Eye (tissue), 1 donor: ENCODE measurements around the gene TRMT1.
A peak's percentile ranks its signal among the peaks of the same experiment; 100 is the strongest.

Experiments used
- DNase-seq: peaks from one replicate; pipeline ENCODE4 v3.0.0-alpha.2; 2015

TRMT1 gene

DNA sequence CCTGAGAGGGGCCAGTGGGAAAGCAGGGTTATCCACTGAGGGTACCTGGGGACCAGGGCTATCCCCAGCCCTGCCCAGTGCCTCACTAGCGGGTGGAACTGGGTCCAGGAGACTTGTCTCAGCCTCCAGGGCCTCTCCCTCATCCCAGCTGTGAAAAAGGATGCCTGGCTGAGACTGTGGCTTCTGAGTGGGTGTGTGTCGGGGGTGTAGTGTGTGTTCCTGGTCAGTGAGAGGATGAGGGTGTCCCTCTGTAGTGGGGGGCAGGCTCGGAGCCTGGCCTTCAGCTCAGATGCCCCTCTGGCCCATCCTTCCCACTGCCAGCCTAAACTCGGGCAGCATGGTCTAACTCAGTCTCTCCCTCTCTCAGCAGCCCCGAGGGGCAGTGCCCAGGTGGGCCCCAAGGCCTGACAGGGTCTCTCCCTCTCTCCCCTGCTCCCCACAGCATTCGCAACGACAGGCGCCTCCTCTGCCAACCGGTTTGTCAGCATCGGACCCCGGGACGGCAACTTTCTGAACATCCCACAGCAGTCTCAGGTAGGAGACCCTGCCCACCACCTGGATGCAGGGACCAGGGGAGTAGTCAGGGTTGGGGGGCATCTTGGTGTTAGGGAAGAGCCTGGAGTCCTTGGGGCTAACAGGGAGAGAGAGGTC lies 26.6 kb downstream of the TRMT1 start:
- no peak for DNase-seq

DNA sequence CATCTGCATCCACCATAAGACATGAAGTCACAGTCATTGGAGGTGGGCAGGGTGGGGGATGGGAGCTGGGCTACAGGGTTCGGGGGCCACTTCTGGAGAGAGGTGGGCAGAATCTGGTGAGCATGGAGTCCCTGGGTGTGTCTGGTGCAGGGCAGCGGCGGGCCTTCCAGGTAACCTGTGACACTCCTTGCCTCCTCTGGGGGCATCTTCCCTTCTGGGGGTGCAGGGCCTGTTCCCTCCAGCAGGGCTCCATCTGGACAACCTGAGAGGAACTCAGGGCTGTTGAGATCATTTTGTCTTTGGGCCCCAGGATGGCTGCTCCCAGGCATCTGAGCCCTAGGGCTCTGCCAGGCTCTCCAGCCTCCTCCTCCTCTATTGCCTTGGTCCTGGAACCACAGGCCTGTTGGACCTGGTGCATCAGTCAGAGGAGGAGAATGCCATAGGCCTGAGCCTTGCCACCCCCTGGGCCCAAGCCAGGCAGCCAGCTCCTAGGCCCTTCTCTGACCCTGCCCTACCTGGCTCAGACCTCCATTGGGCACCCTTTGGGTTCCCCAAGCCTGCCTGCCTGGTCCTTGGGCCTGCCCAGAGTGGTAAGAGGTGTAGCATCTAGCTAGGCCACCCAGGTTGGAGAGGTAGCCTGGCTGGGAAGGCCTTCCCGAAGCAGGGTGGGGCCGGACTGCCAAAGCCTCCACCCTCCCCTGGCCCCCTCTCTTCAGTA lies 27.2 kb downstream of the TRMT1 start:
- DNase-seq = no peak

DNA sequence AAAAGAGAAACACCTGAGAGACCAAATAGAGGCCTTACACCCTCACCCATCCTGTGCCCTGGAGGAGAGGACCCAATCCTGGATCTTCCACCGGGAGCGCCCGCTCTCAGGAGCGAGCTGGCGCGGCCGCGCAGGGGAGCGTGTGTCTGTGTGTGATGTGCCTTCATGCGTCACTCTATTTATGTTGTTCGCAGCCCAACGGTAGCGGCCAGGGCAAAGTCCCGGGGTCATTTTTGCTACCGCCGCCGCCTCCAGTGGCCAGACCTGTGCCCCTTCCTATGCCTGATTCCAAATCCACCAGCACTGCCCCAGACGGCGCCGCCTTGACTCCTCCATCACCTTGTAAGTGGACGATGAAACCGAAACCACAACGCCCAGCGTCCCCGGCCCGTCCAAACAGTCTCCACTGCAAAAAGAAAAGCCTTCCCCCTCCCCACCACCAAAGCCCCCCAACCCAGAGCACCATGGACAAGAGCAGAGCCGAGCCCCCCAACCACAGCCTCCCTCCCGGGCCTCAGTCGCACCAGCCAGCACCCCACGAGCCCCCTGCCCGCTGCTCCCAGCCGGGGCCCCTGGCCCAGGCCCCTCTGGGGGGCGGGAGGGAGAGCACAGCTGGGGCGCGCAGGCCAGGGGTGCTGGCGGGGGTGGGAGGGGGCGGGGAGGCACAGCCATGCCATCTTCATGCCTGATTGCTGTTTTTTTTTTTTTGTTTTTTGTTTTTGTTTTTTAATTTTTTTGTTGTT lies 28.6 kb downstream of the TRMT1 start:
- no peak for DNase-seq

DNA sequence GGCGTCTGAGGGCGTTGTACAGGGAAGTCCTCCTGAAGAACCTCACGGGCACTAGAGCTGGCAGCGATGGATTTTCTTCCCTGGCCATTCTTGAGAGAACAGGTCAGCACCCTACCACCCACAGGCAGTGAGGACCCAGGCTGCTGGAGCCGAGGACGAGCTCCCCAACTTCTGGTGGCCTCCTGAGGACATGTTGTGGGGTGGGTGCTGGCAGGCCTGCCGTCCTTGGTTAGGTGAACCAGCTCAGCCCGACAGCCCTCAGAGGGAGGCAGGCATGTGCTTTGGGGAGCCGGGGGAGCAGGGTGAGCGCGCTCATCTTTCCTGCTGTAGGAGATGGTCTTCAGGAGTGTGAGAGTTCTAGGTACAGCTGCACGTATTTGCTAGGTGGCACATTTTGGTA lies 29.2 kb downstream of the TRMT1 start:
- no peak for DNase-seq

DNA sequence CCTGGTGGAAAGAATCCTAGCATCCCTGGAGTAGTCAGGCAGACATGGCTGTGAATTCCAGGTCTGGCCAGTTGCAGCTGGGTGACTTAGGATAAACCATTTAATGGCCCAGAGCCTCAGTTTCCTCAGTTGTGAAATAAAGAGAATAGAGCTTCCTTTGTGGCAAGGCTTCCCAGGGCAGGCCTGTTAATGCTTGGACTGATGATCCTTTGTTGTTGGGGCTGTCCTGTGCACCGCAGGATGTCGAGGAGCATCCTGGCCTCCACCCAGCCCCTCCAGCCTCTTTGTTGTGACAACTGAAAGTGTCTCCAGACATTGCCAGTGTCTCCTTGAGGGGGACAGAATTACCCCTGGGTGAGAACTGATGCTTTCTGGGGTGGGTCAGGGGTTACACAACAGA lies 30.2 kb downstream of the TRMT1 start:
- DNase-seq = no peak

DNA sequence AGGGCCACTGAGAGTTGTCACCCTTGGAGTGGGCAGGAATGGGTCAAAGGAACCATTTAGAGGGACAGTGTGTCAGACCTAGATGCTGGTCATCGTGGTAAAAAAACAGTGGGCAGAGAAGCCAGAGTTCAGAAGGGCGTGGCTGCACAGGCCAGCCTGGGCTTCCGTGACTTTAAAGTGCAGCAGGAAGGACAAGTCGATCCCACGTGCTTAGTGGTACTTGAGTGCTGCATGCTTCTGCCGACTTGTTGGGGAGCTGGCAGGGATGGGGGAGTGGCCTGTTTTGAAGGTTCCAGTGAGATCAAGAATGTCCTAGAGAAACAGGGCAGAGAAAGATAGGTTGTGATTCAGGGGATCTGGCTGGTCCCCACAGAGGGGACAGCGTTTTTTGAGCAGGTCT lies 30.9 kb downstream of the TRMT1 start:
- no peak for DNase-seq

DNA sequence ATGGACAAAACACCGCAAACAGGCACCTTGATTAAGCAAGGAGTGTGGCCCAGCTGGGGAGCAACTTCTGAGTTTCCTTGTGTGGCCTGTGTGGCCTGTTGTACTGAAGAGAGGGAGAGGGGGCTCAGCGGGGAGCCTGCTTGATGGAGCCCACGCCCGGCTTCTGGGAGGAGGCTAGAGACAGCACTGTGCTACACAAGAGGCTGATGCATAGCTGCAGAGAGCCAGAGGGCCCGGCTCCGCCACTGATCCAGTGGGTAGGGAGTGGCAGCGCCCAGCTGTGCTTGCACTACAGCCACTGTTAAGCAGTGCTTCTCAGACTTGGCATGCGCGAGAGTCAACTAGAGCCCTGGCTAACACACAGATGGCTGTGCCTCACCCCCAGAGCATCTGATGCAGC lies 32.9 kb downstream of the TRMT1 start:
- DNase-seq = no peak

DNA sequence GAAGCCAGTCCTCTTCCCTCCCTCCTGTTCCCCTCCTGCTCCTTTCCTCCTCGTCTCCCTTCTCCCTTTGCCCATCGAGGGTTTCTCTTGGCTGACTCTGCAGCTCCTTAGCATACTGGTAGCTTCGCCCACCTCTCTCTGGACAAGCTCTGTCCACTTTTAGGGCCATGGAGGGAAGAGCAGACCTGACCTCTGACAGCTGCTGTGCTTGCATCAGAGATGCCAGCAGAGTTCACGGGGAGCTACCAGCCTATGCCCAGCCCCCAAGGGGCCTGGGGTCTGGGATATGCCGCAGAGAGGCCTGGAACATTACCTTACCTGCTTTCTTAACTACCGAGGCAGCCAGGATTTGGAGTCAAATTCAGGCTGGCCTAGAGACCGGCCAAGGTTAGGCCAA lies 33.5 kb downstream of the TRMT1 start:
- DNase-seq = no peak

DNA sequence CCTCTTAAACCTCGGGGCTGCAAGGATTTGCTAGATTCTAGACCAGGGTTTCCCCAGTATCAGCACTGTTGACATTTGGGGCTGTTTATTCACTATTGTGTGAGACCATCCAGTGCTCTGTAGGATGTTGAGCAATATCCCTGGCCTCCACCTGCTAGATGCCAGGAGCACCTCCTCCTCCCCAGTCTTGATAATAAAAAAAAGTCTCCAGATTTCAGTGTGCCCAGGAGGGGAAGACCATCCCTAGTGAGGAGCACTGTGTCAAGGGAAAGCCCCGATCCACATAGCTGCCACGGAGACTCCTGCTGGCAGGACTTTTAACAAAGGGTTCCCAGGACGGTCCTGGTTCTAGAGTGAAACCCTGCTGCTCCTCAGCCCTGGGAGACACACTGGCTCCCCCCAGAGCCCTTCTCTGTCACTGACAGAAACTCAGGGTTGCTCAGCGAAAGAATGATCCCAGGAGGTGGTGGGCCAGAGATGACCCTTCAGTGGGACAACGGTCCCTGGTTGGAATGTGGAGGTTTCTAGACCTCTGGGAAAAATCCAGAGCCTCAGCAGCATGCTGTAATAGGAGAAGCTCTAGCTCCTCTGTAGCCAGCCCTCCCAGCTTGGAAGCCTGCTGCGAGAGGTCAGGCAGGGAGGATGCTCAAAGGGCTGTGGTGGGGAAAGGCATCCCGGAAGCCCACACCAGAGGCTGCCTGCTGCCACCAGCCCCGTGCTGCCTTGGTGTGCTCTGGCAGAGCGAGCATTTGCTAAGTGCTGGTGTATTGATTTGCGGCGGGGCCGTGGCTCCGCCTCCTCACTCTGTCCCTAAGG lies 34.1 kb downstream of the TRMT1 start:
- DNase-seq = peak; percentile 82

DNA sequence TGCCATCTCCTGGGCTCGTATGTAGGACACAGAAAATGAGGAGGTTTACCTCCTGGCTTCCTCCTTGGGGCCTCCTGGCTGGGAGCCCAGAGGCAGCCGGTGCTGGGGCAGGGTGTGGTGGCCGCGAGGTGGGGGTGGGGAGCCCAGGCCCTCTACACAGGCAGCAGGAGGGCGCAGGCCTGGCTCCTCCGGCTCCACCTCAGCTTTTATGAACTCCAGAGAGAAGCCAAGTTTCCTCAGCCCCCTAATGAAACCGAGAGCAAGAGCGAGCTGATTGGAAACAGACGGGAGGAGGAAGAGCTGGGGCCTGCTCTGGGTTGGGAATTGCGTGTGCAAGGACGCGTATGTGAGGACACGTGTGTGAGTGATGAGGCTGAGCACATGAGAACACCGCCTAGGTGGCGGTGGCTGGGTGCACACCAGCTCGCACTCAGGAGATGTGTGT lies 37.0 kb downstream of the TRMT1 start:
- peak; percentile 82 for DNase-seq

DNA sequence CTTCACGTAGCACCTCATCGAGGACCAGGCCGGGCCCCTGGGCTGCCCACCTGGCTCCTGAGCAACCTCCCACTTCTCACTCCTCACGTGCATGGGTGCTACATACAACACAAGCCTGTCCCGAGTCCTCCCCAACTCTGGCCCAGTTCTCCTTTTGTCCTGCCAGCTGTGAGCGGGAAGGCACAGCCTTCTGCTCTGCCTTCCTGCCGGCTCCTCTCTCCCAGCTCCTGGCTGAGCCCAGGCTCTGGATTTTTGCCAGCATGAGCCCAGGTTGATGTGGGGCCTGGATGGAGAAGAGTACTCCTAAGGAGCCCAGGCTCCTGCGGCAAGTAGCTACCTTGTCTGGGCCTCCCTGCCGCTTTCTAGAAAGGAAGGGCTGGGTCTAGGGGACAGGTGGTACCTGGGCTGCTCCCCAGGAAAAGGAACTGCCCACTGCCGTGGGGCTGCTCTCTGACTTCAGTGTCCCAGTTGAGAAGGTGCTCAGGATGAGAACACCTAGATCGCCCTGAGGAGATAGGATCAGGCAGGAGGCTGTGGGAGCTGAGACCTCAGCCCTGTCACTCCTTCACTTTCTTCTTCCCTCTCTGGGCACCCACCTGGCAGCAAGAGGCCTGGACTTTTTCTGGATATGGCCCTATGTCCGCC lies 37.5 kb downstream of the TRMT1 start:
- no peak for DNase-seq

DNA sequence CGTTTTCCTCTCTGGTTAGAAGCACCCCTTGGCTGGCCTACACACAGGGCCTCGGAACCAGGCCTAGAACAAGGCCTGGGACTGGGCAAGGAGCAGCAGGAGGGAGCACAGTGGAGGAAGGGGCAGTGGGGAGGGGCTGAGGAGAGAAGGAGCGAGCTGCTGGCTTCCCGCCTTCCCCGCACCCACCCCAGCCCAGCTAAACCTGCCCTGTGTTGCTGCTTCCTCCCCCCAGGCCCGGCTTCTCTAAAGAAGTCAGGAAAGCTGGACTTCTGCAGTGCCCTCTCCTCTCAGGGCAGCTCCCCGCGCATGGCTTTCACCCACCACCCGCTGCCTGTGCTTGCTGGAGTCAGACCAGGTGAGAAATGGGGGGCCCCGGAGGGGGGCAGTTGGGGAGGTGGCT lies 38.2 kb downstream of the TRMT1 start:
- no peak for DNase-seq

DNA sequence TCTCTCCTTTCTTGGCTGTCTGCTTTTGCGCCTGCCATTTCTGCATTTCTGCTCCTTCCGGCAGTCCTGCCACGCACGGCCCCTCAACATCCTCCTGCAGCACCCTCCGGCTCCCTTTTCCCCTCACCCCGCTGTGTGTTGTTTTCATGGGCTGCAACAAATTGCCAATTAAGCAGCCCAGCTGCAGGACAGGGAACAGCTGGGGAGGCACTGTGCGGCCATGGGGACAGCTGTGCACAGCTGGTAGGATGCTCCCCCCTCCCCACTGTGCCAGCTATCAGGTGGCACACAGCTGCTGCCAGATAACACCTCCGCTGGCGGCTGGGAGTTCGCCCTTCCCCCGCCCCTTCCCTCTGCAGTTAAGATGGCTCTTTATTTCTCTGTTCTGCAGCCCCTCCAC lies 39.3 kb downstream of the TRMT1 start:
- peak; percentile 69 for DNase-seq

DNA sequence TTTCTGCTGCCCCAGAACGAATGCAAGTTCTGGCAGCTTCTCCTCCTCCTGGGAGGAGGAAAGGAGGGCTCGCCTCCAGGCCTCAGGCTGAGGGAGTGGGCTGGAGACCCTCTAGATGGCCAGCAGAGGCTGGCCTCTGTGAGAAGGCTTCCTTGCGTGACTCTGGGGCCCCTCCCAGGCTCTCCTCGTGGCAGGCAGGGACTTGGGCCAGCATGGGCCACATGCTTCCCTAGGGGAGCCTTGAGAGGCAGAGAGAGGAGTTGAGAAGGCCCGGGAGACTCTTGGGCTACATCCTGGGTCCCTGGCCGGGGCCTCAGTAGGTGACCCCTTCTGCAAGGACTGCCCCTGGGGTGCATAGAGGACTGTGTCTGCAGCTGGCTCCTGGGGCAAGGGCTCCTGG lies 39.8 kb downstream of the TRMT1 start:
- DNase-seq = no peak

DNA sequence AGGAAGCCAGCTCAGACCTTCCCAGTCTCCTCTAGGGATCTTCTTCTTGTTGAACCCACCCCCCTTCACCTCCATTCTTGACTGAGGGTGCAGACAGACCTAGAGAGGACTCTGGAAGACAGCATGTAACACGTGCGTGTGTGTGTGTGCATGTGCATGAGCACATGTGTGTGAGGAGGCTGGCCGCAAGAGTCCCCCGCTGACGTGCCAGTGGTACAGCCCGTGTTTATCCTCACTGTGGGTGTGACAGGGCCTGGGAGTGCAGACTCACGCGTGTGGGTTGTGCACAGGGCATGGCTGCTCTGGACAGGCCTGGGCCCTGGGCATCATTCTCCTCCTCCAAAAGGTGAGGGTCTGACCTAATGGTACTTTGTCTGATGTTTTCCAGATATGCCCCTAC lies 40.2 kb downstream of the TRMT1 start:
- DNase-seq = no peak

DNA sequence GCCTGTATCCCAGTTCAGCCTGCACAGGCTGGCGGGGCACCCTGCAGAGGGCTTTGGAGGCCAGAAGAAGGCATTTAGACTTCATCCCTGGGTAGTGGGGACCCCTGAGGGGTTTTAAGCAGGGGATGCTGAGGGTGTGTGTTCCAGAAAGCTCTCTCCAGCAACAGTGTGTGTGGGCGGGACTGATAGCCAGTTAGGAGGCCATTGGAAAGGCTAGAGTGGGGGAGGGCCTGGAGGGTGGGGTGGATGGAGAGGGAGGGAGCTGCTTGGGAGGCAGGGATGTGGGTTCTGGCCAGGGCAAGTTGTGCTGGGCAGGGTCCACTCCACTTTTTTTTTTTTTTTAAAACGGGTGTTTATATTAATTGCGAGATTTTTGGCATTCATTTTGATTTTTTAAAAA lies 42.2 kb downstream of the TRMT1 start:
- DNase-seq = no peak

DNA sequence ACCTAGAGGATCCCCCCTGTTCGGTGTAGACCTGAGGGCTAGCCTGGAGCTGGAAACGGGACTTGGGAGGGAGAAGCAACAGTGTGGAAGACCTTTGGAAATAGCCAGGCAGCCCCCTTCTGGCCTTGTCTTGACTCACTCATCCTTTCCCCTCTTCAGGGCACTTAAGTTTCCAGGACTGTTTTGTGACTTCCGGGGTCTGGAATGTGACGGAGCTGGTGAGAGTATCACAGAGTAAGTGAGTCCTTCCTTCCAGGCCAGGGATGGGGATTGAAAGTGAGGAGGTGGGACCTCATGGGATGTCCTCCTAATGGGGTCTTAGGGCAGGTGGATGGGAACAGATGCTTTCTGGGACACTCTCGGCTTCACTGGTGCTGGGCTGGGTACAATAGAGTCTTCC lies 43.3 kb downstream of the TRMT1 start:
- no peak for DNase-seq

DNA sequence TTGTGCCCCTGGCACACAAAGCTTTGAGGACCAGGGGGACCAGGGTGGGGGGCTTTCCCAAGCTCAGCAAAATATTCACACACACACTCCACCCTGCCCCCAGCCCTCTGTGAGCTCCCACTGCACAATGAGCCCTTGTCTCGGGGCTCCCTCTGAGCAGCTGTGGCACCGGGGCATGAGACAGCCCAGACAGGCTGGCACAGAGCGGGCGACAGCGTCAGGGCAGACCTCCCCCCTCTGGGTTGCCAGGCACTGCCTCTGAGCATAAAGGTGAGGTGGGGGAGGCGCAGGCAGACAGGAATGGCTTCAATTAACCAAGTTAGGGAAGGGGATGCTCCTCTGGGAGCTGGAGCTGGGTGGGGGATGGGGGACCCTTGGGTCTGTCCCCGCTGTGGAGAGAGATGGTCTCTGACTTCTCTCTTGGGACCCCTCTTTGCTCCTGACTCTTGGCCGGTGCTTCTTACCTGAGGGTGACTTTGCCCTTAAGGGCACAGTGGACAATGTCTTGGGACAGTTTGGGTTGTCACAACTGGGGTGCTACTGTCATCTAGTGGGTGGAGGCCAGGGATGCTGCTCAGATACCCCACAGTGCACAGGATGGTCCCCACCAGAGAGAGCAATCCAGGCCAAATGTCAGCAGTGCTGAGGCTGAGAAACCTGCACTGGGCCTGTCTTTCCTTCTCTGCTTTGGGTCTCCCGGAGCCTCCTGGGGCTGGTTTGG lies 44.2 kb downstream of the TRMT1 start:
- DNase-seq = no peak

DNA sequence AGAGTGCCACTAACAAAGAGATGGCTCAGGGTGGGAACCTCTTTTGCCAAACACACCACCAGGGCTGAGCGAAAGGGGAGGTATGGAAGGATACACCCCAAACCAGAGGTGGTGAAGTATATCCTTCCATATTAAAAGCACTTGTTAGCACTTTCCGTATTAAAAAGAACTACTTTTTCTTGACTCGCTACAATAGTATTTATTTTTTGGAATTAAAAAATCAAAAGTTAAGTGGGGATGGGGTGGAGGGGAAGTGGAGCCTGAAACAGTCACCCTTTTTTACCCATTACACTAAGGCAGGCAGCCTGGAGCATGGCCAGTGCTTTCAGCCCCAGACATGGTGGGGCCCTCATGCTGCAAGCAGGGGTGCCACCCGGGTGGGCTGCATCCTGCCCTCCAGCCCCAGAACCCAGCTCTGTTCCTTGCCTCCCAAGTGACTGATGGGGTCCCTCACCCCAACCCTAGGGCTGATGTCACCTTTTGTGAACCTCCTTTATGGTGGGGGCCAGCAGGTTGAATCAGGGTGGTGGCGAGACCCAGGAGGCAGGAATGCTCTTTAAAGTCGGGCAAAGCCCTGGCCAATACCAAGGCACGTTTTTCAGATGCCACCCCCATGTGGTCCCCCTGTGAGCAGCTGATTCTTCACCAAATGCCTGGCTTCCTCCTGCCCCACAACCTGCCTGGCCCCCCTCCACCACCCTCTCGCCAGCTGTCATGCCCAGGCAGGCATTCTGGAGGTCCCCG lies 44.9 kb downstream of the TRMT1 start:
- no peak for DNase-seq

DNA sequence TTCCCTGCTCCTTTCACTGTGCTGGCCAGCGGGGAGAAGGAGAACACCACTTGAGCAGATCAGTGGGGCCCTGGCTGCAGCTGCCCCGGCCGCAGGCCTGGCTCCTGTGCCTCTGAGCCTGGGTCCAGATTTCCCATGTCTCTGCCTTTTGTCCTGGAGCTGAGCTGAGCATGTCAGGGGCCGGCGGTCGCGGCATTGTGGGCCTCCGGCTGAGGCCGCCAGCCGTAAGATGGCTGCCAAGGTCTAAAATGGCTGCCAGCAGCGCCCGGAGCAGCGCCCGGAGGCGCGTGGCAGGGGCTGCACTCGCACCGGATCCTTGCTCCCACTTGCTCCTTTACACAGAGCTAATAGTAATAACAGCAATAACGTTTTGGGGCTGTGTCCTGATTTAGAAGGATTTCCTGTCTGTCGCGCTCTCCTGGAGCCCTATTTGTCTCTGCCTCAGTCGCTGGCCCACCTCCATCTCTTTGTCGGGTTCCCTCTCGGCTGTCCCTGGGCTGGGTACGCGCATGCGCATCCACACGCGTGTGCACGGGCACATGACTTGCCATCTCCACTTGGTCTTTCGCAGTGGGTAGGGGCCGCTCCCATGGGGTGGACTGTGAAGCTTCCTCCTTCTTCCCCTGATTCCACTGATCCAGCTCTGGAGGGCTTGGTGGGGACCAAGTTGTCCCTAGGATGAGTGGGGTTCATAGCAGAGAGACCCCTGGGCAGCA lies 46.0 kb downstream of the TRMT1 start:
- DNase-seq = no peak
